Measurements from ENCODE around the gene BCORL1.

BCORL1 gene

DNA sequence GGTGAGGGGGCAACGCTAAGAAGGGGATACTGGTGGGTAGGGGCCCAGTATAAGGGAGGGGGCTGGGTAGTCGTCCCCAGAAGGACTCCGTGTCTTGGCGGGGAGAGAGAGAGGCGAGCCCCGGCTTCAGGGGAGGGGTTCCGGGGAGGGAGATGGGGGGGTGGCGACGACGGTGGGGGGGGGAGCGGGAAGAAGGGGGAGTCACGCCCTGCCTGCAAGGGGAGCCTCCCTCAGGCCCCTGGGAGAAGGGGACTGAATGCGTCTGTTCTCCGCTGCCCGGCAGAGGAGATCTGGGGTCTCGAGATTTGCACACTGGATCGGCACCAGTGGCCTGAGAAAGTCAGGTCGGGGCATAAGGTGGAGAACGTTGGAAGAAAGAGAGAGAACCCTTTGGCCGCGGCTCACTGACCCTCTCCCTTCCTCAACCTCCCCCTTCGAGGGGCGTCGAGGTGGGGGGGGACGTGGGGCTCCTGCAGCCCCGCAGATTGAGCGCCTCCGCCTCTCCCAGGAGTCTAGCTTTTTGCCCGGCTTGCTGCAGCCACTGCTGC lies 609 bp upstream of the BCORL1 start:
- no peak for TF ChIP-seq GATA1 (IDR thresholded peaks at IDR 0.05; ENCODE audit: low read depth, low read length)
- TF ChIP-seq POLR2A (IDR thresholded peaks at IDR 0.05; ENCODE audit: low read length) = no peak
- DNase-seq = no peak

DNA sequence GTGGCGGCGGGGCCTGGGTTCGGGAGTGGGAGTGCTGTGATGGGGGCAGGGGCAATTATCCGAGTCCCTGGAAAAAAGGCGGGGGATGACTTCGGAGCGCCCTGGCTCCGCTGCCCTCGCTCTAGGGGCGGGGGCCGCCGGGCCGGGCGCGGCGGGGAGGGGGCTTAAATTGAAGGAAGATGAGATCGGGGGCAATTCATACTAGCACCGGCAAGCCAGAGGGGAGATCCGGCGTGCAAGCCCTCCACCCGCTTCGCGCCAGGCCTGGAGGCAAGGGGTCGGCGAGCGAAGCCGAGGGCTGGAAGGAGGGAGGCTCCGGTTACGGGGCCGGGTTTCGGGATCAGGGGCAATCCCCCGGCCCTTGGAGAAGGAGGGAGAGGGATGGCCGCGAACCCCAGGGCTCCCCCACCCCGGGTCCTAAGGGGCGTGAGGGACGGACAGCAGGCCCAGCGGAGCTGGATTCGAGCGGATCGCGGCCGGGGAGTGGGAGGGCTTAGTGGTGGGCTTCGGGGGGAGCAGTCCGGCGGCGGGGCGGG lies 1.2 kb downstream of the BCORL1 start:
- TF ChIP-seq POLR2A (IDR thresholded peaks at IDR 0.05; ENCODE audit: low read length) = no peak
- TF ChIP-seq GATA1 (IDR thresholded peaks at IDR 0.05; ENCODE audit: low read depth, low read length) = no peak
- no peak for DNase-seq

DNA sequence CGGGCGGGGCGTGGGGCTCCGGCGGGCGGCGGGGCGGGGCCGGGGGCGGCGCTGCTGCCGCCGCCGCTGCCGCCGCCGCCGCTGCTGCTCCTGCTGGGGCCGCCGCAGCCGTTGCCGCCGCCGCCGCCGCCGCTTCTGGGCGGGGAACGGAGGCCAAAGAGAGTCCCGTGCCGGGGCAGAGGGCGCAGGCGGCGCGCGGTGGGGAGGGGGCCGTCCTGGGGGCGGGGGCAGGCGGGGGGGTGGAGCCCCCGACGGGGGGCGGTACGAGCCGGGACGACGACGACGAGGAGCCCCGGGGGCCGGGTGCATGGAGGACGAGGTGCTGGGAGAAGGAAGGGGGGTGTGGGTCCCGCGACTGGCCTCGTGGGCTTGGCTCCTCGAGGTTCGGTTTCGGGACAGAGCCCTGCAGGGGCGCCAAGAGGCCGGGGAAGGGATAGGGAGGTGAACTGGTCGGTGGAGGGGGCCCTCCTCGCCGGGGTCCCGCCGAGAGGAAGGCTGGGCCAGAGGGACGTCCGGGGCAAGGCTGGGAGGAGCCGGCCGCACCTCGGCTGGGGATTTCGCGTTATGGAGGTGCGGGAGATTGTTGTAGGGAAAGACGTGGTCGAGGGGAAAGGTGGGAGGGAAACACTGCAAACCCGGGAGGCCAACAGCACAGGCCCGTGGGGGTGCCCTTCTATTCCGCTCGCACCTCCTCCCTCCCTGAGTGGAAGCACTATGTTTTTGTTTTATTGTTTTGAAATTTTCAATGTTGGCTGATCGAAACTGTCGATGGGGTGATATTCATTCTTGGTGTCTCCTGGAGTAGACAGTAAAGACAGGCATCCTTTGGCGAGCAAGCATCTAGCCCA lies 1.9 kb downstream of the BCORL1 start:
- peak; percentile 44 to 55 for DNase-seq
- TF ChIP-seq POLR2A (IDR thresholded peaks at IDR 0.05; ENCODE audit: low read length) (no peak), GATA1 (IDR thresholded peaks at IDR 0.05; ENCODE audit: low read depth, low read length) (no peak)

DNA sequence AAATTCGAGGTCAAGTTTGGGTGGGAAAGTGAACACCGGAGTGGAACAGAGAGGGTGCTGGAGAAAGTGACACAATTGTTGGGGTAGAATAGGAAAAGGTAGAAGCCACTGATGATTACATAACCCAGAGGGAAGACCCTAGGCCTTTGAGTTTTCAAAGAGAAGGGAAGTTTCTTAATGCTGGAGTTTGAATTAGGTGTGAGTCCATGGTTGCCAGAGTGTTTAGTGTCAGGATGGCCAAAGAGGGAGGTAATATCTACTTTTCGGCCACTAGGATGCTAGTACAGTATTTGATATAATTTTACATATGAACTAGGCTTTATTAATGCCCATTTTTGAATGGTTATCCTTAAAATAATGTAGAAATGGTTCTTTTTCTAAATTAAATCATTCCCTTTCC lies 5.4 kb downstream of the BCORL1 start:
- no peak for DNase-seq
- TF ChIP-seq GATA1 (IDR thresholded peaks at IDR 0.05; ENCODE audit: low read depth, low read length) = no peak
- no peak for TF ChIP-seq POLR2A (IDR thresholded peaks at IDR 0.05; ENCODE audit: low read length)

DNA sequence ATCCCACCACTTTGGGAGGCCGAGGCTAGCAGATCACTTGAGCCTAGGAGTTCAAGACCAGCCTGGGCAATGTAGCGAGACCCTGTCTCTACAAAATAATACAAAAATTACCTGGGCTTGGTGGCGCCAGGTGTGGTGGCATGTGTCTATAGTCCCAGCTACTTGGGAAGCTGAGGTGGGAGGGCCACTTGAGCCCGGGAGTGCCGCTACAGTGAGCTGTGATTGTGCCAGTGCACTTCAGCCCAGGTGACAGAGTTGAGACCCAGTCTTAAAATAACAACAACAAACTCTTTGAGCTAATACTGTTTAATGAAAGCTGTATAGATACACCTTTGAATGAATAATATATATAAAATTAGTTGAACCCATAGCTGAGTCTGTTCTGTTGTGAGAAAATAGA lies 9.7 kb downstream of the BCORL1 start:
- TF ChIP-seq GATA1 (IDR thresholded peaks at IDR 0.05; ENCODE audit: low read depth, low read length) = no peak
- no peak for TF ChIP-seq POLR2A (IDR thresholded peaks at IDR 0.05; ENCODE audit: low read length)
- DNase-seq = no peak

DNA sequence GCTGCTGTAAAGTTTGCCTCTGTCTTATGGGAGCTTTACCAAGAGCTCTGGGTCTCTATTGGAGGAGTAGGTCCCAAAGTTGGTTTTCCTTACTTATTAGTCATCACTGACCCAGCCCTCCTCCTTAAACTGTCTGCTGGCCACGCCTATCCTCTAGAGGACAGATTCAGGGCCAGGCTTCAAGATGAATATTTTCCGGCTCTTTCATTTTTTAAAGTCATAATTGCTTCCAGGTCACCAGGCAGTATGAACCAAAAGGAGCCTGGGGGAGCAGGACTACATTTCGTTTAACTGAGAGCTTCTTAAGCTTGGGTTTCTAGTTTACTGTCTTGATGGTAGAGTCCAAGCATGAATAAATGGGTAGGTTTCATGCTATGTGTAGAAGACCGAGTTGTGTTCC lies 13.7 kb downstream of the BCORL1 start:
- peak in 1 of 2 experiments; percentile 8 for DNase-seq
- TF ChIP-seq POLR2A (IDR thresholded peaks at IDR 0.05; ENCODE audit: low read length) (no peak), GATA1 (IDR thresholded peaks at IDR 0.05; ENCODE audit: low read depth, low read length) (no peak)

DNA sequence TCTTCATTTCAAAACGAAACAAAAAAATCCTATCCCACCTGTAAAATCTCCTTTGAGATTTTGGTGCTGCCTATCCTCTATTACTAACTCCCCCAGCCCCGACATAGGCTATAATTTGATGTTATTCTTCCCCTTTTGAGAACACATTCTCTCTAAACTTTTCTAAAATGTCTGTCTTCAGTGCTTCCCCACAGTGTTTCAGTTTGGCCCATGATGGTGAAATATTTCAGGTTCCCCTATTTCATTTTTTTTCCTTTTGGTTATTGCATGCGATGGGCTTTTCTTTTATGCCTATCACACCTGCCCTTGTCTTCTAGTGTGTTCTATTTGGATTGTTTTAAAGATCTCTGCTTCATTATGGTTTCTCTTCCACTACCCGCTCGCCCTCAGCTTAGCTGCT lies 14.7 kb downstream of the BCORL1 start:
- no peak for TF ChIP-seq GATA1 (IDR thresholded peaks at IDR 0.05; ENCODE audit: low read depth, low read length)
- no peak for TF ChIP-seq POLR2A (IDR thresholded peaks at IDR 0.05; ENCODE audit: low read length)
- no peak for DNase-seq

DNA sequence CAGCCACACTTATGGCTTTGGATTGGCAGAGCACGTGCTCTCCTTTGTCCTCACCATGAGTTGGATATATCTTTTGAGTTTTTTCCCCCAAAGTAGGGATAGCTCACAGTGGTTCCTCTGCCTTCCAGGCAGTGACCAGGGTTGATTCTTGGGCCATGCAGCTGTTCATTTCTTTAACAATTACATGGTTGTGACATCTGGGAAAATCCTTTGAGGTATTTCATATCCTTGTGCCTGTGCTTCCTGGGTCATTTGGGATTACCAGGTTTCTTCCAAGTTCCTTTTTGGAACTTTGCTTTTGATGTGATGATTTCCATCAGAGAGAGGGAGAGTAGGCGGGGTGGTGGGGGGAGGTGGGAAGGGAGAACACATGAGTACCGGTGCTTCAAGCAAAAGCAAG lies 15.6 kb downstream of the BCORL1 start:
- DNase-seq = no peak
- no peak for TF ChIP-seq GATA1 (IDR thresholded peaks at IDR 0.05; ENCODE audit: low read depth, low read length)
- no peak for TF ChIP-seq POLR2A (IDR thresholded peaks at IDR 0.05; ENCODE audit: low read length)

DNA sequence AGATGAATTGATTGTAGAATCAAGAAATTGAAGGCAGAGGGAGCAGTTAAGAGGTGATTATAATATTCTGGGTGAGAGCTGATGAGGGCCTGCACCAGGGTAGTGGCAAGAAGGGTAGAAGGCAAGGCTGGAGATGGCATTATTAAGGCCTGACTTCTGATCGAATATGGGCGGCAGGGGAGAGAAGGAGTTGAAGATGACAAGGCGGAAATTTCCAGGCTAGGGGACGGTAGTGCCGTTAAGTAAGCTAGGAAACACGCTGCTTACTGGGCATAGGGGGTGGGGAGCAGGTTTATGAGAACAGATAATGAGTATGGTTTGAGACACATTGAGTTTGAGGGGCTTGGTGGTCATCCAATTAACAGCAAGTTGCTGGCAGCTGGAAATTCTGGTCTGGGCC lies 19.5 kb downstream of the BCORL1 start:
- no peak for TF ChIP-seq GATA1 (IDR thresholded peaks at IDR 0.05; ENCODE audit: low read depth, low read length)

DNA sequence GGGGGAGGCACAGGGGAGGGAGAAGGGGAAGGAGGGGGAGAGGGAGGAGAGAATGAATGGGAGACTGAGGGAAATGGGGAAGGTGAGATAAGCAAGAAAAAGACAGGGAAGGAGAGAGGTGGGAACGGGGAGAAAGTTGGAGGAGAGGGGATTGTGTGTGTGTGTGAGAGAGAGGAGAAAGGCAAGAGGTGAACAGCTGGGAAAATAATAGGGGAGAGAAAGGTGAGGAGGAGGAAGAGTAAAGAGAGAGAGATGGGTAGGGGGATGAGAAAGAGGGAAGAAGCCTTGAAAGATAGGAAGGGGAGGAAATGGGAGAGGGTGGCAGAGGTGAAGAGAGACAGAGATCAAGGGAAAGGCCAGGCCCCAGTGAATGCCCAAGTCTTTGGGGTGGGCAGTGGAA lies 20.1 kb downstream of the BCORL1 start:
- DNase-seq = no peak
- TF ChIP-seq GATA1 (IDR thresholded peaks at IDR 0.05; ENCODE audit: low read depth, low read length) (no peak), POLR2A (IDR thresholded peaks at IDR 0.05; ENCODE audit: low read length) (no peak)

More for the DNA sequence above, 19.5 kb downstream of the BCORL1 start:
- DNase-seq = peak; percentile 3 to 12

DNA sequence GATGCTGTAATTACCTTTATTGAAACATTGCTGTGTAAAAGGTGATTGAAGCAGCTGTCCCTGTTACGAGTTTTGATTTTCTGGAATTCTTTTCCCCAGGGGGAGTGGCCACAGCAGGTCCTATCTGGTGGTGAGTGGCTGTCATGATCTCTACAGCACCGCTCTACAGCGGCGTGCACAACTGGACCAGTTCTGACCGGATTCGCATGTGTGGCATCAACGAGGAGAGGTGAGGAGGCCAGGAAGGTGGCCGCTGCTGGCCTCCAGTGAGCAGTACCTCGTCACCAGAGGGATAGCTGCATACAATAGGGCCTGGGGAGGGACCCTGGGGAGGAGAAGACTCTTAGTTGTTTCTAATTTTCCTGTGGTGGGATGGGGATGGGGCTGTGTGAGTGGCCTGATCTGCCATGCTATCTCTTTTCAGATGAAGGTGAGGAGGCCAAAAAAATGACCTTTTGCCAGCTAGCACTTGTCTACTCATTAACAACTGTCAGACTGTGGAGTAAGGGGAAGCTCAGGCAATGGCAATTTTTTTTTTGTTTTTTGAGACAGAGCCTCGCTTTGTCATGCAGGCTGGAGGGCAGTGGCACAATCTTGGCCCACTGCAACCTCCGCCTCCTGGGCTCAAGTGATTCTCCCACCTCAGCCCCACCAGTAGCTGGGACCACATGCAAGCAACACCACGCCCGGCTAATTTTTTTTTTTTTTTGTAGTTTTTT lies 22.8 kb downstream of the BCORL1 start:
- no peak for TF ChIP-seq POLR2A (IDR thresholded peaks at IDR 0.05; ENCODE audit: low read length)
- TF ChIP-seq GATA1 (IDR thresholded peaks at IDR 0.05; ENCODE audit: low read depth, low read length) = no peak
- no peak for DNase-seq

DNA sequence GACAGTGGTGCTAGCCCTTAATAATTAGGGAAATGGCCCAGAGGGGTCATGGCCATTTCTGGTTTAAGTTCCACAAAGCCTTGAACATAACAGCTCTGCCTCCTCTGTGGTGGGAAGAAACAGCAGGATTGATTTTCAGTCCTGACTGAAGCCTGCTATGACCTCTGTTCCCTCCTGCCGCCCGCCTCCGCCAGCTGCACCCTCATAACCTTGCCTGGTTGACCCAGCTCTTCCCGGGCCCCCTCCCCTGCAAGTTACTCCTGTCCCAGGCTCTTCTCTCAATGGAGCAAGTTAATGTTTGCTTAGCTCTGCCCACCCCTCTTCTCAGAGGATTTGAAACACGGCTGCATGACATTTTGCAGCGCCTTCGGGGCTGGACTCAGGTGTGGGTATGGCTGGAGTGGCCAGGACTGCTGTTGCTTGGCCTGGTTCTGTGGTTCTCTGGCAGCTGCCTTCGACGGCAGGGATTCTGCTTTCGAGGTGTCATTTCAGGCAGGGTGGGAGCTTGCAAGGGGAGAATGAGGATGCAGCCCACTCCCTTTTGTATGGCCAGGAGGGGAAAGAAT lies 27.3 kb downstream of the BCORL1 start:
- TF ChIP-seq GATA1 (IDR thresholded peaks at IDR 0.05; ENCODE audit: low read depth, low read length) (no peak), POLR2A (IDR thresholded peaks at IDR 0.05; ENCODE audit: low read length) (no peak)
- no peak for DNase-seq

DNA sequence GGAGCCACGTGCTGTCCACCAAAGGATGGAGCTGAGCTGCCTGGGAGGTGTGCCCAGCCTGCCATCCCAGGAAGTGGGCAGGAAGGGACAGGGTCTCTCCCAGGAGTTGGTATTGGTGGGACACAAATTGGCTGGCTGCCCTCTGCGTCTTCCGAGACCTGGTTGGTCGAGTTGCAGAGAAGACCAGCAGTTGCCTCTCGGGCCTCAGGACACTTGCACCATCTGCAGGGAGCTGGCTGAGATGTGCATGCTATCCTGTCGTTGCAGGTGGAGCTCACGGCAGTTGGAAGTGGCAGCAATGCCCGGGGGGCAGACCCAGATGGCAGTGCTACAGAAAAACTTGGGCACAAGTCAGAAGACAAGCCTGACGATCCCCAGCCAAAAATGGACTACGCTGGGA lies 30.2 kb downstream of the BCORL1 start:
- no peak for DNase-seq
- TF ChIP-seq GATA1 (IDR thresholded peaks at IDR 0.05; ENCODE audit: low read depth, low read length) = no peak

DNA sequence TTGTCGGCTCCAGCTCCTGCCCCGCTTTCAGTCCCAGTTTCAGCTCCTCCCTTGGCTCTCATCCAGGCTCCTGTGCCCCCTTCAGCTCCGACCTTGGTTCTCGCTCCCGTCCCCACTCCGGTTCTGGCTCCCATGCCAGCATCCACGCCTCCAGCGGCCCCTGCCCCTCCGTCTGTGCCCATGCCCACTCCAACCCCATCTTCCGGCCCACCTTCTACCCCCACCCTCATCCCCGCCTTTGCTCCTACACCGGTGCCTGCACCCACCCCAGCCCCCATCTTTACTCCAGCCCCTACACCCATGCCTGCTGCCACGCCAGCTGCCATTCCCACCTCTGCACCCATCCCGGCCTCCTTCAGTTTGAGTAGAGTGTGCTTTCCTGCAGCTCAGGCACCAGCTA lies 31.2 kb downstream of the BCORL1 start:
- TF ChIP-seq GATA1 (IDR thresholded peaks at IDR 0.05; ENCODE audit: low read depth, low read length) = no peak
- TF ChIP-seq POLR2A (IDR thresholded peaks at IDR 0.05; ENCODE audit: low read length) = no peak

More for the DNA sequence above, 31.2 kb downstream of the BCORL1 start:
- no peak for DNase-seq

Measured in erythroblast (primary cell).